ENCODE results near the gene RAD51B. TPM values are rescaled to one million over a fixed set of nuclear protein-coding genes. Genes with fewer than 3 reads are reported as not detected.

Gene RAD51B
- polyA plus RNA-seq, 3 donors = 3.6 to 11.6 (median 9.4) TPM

DNA sequence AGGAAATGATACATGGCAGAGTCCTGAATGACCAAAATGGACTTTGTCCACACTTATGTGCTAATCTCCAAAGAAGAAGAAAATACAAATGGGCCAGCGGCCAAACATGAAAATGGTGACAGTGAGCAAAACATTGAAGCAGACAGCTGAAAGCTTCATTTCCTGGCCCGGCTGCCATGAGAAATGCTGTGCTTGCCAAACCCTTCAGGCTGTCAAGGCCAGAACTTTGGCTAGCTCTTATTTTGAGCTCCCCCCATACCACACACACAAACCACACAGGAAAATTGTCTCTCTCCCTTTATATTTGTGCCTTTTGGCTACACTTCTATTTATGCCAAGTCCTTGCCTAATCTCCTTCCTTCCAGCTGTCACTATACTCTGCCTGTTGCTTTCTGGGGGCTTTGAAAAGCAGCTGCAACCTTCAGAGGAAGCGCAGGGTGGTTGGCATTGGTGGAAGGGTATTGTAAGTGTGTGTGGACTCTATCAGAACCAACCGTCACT, 323.8 kb downstream of the RAD51B start:
- H3K4me1 Mint-ChIP-seq = peaks cover 11% of the 10 kb centered on the region
- H3K27ac Mint-ChIP-seq = no peak overlapping the region
- no peak for DNase-seq
- Histone ChIP-seq H4K20me1 (ENCODE audit: insufficient read depth, low read length) (no peaks in the 10 kb centered on the region), H3K4me3 (replicated peaks in 1 of 3; ENCODE audit: low read depth in 2 of 3, low read length in 3 of 3) (no peak overlapping the region), H2AFZ (ENCODE audit: insufficient read depth, low read depth, low read length, poor library complexity, severe bottlenecking) (no peak overlapping the region), H3K79me2 (ENCODE audit: insufficient read depth, low read length) (no peaks in the 10 kb centered on the region), H3K36me3 (replicated peaks in 1 of 2; ENCODE audit: control insufficient read depth in 1 of 2, insufficient read depth in 2 of 2, low read length in 2 of 2) (no peaks in the 10 kb centered on the region), H3K4me1 (ENCODE audit: control insufficient read depth in 1 of 2, insufficient read depth in 2 of 2, low read length in 2 of 2) (no peaks in the 10 kb centered on the region), H3K9me3 (replicated peaks in 1 of 2; ENCODE audit: control insufficient read depth in 1 of 2, insufficient read depth in 1 of 2, low read length in 2 of 2) (no peaks in the 10 kb centered on the region), H3K9ac (ENCODE audit: insufficient read depth, low read length, poor library complexity, severe bottlenecking) (no peak overlapping the region), H3K27me3 (ENCODE audit: control insufficient read depth in 2 of 2, insufficient read depth in 2 of 2, low read length in 2 of 2) (no peaks in the 10 kb centered on the region), H3K4me2 (replicated peaks; ENCODE audit: extremely low read depth, low read length, poor library complexity, severe bottlenecking) (no peak overlapping the region), H3K27ac (ENCODE audit: low read depth in 1 of 2, low read length in 2 of 2) (no peak overlapping the region)
- peaks cover 0 to 5% (median 2%) of the 10 kb centered on the region in 7 donors for H3K9me3 Mint-ChIP-seq
- H3K27me3 Mint-ChIP-seq (ENCODE audit: low read depth in 3 of 3) = no peaks in the 10 kb centered on the region
- 0% methylated on average over 2 of the region's 4 CpGs for WGBS (ENCODE audit: insufficient coverage)
- TF ChIP-seq, protein P1, sequence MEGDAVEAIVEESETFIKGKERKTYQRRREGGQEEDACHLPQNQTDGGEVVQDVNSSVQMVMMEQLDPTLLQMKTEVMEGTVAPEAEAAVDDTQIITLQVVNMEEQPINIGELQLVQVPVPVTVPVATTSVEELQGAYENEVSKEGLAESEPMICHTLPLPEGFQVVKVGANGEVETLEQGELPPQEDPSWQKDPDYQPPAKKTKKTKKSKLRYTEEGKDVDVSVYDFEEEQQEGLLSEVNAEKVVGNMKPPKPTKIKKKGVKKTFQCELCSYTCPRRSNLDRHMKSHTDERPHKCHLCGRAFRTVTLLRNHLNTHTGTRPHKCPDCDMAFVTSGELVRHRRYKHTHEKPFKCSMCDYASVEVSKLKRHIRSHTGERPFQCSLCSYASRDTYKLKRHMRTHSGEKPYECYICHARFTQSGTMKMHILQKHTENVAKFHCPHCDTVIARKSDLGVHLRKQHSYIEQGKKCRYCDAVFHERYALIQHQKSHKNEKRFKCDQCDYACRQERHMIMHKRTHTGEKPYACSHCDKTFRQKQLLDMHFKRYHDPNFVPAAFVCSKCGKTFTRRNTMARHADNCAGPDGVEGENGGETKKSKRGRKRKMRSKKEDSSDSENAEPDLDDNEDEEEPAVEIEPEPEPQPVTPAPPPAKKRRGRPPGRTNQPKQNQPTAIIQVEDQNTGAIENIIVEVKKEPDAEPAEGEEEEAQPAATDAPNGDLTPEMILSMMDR (IDR thresholded peaks at IDR 0.05) = no peak
- H3K4me3 Mint-ChIP-seq = no peak overlapping the region
- H3K36me3 Mint-ChIP-seq = no peaks in the 10 kb centered on the region
- intact Hi-C loops (cut with micrococcal nuclease) = no loop called here

DNA sequence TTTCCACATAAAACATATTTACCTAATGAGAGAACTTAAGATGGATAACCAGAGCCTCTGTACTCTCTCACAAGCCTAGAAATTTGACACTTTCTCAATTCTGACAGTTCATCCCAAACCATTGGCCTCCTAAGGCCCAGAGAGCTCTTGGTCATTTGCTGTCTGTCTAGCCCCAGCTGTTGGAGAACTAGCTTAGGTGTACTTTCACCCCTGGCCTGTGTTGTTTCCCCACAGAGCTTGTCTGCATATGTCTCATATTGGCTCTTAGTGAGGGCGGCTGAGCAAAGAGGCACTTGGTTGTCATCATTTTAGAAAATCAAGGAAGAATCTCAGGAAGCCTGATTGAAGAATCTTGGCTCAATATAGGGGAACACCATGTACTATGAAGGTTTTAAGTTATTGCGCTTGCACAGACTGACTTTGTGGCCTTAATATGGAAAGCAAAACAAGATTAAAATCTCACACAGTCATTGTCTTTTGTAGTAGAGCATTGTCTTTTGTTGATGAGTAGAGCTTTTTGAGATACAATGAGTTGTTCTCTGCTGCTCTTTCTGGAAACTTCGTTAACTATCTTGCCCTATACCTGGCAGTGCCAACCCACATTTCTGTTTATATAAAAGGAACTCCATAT, 324.6 kb downstream of the RAD51B start:
- TF ChIP-seq, protein P1 (IDR thresholded peaks at IDR 0.05) = no peak
- Histone ChIP-seq H3K4me1 (ENCODE audit: control insufficient read depth in 1 of 2, insufficient read depth in 2 of 2, low read length in 2 of 2) (no peaks in the 10 kb centered on the region), H3K79me2 (ENCODE audit: insufficient read depth, low read length) (no peaks in the 10 kb centered on the region), H2AFZ (ENCODE audit: insufficient read depth, low read depth, low read length, poor library complexity, severe bottlenecking) (no peak overlapping the region), H3K9ac (ENCODE audit: insufficient read depth, low read length, poor library complexity, severe bottlenecking) (no peak overlapping the region), H3K4me3 (replicated peaks in 1 of 3; ENCODE audit: low read depth in 2 of 3, low read length in 3 of 3) (no peak overlapping the region), H3K4me2 (replicated peaks; ENCODE audit: extremely low read depth, low read length, poor library complexity, severe bottlenecking) (no peak overlapping the region), H4K20me1 (ENCODE audit: insufficient read depth, low read length) (no peaks in the 10 kb centered on the region), H3K36me3 (replicated peaks in 1 of 2; ENCODE audit: control insufficient read depth in 1 of 2, insufficient read depth in 2 of 2, low read length in 2 of 2) (no peaks in the 10 kb centered on the region), H3K9me3 (replicated peaks in 1 of 2; ENCODE audit: control insufficient read depth in 1 of 2, insufficient read depth in 1 of 2, low read length in 2 of 2) (no peaks in the 10 kb centered on the region), H3K27ac (ENCODE audit: low read depth in 1 of 2, low read length in 2 of 2) (no peak overlapping the region), H3K27me3 (ENCODE audit: control insufficient read depth in 2 of 2, insufficient read depth in 2 of 2, low read length in 2 of 2) (no peaks in the 10 kb centered on the region)
- DNase-seq = no peak
- Mint-ChIP-seq H3K27ac (no peak overlapping the region), H3K4me1 (peaks cover 11% of the 10 kb centered on the region), H3K9me3 (peaks cover 2 to 7% (median 3%) of the 10 kb centered on the region in 7 donors), H3K27me3 (ENCODE audit: low read depth in 3 of 3) (no peaks in the 10 kb centered on the region), H3K4me3 (no peak overlapping the region), H3K36me3 (peaks cover 0 to 1% of the 10 kb centered on the region in 2 donors)
- intact Hi-C loops (cut with micrococcal nuclease) = no loop called here
- 100% methylated on average over 1 of the region's 3 CpGs for WGBS (ENCODE audit: insufficient coverage)
